Kidney capillary endothelial cell (primary cell): ENCODE results near the gene FGF4.

Experiments used
- DNase-seq: peaks from one replicate; pipeline ENCODE4 v3.0.0-alpha.2; 2018; ENCODE audit warnings: low spot score

The FGF4 gene, protein sequence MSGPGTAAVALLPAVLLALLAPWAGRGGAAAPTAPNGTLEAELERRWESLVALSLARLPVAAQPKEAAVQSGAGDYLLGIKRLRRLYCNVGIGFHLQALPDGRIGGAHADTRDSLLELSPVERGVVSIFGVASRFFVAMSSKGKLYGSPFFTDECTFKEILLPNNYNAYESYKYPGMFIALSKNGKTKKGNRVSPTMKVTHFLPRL

DNA sequence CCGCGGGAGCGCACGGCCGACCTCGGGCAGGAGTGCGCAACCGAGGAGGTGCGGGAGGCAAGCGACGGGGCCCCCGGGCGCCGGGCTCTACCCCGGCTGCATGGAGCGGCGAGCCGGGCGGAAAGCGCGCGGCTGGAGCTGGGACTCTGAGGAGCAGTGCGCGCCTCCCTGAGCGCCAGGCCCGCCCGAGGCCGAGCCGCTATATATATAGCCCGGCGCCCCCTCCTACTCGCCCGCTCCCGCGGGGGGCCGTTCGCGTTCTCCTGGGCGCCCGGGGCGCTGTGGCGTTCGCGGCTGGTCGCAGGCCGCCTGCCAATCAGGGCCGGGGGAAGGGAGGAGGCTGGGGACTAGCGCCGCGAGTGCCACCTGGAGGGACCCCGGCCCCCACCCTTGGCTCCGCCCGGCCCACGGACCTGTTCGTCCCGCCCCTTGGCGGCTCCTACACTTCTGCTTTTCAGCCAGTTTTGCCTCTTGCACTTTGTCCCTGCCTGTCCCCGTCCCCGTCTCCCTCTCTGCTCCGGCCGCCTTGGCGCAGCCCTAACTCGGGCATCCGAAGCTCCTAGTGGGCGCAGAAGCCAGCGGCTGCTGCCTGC is at the start of gene FGF4:
Gene FGF4 (minus strand): TSS at position 179 of the 593 bp plus-strand sequence. CDS start 257 bp downstream, outside the sequence.
- no peak for DNase-seq

DNA sequence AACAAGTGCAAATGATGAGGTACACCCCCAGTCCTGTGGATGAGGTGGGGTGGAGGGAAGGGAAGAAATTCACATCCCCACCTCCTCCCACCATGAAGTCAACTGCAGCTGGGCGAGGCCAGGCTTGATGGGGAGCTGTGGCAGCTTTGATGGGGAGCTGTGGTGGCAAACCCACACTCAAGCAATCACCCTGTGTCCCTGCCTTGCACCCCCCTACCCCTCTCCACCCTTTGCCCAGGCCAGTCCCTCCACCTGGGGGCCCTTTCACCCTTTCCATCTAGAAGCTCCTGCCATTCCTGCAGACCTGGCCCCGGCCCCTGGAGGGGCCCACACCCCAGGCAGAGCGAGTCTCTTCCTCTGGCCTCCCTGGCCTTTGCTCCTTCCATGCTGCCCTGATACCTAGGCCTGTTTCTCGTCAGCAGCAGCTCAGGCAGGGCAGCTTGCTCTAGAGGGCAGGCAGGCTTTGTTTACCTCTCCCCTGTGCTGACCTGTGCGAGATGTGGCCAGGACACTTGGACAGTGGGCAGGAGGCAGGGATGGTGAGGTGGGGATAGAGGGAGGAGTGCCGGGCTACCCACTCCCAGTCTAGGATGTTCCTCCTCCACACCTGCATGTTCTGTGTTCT is 48.6 kb upstream of the FGF4 start:
- DNase-seq = no peak

DNA sequence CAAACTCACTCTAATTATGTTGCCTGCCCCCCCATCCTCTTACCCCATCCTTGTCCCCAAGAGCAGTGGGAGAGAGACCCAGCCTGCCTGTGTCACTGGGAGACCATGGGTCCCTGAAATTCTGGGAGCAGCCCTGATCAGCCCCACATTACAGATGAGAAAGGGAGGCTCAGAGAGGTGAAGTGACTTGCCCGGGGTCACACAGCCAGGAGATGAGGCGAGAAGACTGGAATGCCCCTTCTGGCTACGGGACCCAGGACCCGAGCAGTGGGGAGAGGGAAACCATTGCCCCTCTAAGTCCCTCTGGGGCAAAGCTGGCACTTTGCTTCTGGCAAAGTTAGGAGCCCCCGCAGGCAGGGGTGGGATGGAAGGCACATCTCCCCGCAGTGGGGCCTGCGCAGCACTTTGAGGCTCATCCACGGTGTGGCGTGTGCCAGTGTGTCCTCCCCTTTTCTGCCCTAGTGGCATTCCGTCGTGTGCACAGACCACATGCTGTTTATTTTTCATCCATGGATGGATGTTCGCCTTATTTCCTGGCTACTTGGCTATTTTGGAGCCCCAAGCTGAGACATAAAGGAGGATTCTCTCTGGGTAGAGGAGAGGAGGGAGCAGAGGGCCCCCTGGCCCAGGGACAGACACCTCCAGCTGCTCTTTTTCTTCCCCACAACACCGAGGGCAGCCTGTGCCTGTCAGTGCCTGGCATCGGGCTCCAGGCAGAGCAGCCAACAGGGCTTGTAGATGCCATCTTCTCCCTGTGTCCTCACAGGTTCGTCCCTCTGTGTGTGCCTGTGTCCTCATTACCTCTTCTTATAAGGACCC is 47.7 kb upstream of the FGF4 start:
- no peak for DNase-seq

DNA sequence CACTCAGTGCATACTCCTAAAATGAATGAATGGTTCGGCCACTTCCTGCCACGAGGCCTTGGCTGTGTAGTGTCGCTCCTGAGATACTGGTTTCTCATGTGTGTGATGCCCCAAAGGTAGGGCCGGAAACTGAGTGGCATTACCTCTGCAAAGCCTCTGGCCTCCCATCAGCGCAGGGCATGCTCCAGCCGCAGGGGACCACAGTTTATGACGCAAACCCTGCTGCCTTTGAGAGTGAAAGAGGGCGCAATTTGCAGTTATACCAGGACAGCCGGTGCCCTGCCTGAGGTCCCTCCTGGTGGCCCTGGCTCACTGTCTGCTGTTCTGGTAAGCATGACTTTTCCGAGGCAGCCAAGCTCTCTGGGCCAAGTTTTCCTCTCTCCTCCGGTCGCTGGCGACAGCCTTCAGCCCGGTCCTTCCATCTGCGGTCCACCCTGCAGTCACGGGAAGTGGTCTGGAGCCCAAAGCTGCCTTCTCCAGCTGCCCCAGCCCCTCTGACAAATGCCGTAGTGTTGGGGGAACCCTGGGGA is 46.4 kb upstream of the FGF4 start:
- no peak for DNase-seq

DNA sequence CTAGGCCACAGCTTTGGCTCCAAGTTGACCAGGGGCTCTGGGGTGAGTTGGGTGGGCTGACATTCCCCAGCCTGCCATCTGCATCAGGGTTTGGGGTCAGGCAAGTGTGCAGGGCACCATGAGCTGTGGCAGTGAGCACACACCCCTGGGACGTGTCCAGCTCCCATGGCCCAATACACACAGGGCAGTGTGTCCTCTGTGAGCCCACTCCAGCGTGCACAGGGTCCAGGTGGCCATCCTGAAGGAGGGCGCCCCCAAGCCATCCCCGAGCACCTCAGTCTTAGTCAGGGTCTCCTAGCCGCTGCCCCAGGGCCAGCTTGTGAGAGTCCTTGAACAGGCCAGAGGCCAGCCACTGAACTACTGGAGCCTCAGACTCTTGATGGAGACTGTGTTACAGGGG is 45.3 kb upstream of the FGF4 start:
- no peak for DNase-seq

DNA sequence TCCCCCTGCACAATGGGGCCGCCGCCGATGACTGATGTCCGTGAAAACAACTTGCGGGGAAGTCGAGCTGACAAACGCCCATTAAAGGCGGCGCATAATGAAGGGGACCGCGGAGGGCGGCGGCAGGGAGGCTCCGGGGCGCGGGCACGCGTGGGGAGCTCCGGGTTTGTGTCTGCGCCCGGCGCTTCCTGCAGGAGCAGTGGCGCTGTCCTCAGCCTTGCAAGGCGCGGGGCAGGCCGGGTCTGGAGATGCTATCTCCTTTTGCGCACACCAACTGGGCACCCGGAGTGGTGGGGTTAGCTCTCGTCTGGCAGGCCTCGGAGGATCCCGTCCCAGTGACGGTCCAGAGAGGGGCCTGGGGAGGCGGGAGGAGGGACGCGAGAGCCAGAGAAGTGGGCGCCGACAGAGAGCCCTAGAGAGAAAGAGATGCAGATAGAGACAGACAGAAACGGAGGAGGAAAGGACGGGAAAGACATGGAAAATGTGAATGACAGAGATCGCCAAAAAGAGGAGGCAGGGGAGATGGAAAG is 44.5 kb upstream of the FGF4 start:
- DNase-seq = no peak

DNA sequence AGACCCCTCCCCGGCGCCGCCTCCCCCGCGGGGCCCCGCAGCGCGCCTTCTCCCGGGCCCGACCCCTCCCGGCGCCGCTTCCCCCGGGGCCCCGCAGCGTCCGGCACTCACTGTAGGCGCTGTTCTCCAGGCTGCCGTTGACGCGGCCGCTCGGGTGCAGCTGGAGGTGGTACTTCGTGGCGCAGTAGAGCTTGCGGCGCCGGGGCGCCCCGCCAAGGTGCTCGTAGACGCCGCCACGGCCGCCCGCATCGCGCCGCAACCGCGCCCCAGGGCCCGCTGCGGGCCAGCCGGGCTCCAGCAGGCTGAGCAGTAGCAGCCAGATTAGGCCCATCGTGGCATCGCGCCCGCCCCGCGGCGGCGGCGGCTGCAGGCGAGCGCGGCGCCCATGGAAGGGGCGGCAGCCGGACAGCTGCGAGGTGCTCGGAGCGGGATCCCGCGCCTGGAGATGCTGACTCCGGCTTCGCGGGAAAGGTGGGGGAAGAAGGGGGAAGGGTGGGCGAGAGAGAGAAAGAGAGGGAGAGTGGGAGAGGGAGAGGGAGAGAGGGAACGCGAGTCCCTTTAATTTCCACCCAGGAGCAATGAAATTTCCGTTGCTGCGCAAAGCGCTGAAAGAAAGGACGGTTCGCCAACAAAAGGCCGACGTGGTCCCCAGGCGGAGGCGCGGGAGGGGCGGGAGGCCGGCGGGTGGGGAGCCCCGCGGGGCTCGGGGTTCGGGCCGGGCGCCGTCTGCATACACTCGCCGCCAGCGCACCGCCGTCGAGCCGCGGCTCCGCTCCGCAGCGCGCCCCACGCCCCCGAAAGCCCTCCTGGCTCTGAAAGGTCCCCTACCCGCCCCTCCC is 43.7 kb upstream of the FGF4 start, which contains the start of gene FGF3:
Gene FGF3 (minus strand): TSS at position 814 of the 839 bp plus-strand sequence. CDS start 483 bp downstream, at position 331.
- no peak for DNase-seq

DNA sequence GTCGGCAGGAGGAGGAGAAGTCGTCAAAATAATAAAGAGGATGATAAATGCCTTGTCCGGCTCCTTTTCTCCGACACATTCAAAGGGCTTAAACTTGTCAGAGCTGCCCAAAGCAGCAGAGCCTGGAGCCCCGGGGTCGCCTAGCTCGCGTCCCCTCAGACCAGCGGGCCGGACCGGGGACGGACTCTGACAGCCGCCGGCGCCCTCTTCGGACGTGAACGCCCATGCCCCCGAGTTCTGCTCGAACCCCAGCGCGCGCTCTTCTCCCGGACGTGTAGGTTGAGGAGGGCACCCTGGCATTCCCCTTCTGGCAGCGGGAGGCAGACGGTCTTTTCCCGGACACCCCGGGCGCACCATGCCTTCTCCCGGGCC is 43.1 kb upstream of the FGF4 start:
- no peak for DNase-seq

DNA sequence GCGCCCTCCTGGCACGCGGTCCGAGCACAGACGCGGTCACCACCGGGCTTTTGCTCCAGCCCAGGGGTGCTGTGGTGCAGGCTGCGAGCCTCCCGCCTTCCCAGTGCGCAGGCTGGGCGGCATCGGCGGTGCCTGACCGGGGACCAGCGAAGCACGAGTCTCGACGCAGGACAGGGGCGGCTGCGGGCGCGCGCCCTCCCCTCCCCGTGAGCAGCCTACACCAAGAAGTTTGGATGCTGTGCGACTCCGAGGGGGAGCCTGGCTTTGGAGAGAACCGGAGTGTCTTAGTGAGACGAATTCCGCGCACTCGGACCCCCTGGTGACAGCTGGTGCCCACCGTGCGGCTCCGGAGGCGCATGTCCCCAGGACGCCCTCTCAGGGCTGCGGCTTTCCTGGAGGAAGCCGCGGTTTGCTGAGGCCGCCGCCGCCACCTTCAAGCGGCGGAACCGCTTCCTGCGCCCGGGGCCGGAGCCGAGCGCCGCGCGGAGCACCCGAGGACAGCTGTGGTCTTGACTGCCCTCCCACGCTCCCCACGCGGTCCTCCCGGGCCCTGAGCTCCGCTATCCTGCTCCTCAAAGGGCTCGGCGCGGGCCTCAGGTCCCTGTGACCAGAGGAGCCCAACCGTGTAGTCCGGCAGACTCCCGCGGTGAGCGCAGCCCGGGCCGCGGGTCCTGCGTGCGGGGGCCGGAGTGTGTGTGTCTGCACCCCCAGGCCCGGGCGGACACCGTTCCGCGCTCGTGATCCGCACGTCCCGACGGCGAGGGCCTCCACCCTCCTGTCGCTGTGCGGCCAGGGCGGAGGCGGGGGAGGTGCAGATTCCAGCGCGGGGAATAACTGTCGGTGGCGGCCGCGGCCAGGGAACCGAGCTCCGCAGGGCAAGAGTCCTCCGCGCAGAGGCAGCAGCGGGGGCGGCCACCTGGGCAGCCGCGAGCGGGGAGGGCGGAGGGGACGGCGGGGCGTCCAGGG is 42.4 kb upstream of the FGF4 start:
- peak; percentile 14 for DNase-seq

DNA sequence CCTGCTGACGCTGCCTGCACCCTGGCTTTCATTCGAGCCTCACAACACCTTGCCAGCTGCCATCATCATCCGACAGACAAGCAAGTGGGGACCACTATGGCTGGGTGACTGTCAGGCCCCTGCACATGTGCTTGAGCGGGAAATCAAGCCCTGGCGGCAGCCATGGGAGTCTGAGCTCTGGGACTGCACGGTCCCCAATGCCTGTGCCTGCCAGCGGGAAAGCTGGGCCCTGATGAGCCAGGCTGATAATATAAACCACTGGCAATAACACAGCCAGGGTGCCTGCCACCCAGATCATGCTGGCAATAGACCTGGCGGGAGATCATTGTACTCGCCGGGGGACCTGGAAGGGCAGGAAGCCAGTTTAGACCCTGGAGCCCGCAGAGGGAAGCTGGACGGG is 41.5 kb upstream of the FGF4 start:
- DNase-seq = no peak

DNA sequence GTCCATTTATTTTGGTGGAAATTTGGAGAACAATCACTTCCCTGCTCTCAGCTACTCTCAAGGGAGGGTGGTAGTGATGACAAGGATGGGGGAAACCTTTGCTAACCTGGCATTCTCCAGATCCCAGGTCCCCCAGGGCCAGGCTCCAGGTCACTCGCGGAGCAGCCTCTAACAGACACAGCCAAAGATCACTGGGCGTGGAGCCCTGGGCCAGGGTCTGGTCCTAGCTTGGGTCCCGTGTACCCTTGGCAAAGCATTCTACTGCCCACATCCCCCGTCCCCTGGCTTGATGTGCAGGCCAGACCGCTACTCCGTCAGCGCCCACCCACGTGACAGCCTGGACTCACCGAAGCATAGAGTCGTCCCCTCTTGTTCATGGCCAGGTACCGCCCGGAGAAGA is 40.8 kb upstream of the FGF4 start:
- no peak for DNase-seq

DNA sequence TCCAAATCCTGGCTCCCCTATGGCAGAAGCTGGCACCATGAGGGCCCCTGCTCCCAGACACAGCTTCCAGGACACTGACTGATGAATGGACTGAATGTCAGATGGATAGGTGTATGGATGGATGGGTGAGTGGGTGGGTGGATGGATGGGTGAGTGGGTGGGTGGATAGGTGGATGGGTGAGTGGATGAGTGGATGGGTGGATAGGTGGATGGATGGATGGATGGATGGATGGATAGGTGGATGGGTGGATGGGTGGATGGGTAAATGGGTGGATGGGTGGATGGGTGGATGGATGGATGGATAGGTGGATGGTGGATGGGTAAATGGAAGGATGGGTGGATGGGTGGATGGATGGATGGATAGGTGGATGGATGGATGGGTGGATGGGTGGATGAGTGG is 39.8 kb upstream of the FGF4 start:
- DNase-seq = no peak

DNA sequence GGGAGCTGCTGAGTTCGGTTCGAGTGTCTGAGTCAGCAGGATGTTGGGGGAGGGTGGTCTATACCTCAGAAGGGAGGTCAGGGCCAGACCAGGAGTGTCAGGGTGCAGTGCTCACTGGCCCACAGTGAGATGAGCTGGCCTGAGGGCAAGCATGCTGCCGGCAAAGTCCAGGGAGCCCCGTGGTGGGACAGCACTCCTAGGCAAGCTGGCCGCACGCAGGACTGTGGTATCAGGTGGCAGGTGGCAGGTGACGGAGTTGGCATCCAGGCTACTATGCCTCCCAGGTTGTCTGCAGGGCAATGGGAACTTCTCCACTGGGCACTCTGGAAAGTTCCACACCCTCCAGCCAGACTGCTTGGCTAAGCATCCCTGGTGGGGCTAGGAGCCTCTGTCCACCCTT is 39.3 kb upstream of the FGF4 start:
- DNase-seq = no peak

DNA sequence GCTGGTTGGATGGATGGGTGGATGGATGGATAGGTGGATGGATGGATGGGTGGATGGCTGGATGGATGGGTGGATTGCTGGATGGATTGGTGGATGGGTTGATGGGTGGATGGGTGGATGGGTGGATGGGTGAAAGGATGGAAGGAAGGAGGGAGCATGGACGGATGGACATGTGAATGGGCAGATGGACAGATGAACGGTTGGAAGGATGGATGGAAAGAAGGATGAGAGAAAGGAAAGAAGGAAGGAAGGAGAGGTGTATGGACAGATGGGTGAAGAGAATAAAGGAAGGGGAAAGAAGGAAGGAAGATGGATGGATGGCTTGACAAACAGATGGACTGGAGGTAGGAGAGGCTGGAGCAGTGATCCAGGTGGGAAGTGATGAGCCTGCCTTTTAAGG is 38.7 kb upstream of the FGF4 start:
- DNase-seq = no peak

DNA sequence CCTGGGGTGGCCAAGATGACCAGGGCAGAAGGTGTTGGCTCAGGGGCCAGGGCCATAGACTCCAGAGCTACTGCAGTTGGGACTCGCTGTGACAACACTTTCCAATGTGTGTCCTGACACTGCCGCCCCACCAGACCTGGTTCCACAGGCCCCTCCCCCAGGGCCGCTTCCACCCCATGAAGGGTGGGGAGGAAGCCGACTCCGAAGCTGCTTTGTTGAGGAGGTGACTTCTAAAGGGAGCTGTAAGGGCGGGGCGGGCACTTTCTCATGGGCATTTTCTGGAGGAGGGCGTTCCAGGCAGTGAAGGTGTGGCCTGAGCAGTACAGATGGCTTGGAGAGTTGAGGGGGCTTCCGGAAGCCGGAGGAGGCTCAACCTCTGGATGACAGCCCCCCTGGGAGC is 37.8 kb upstream of the FGF4 start:
- DNase-seq = no peak

DNA sequence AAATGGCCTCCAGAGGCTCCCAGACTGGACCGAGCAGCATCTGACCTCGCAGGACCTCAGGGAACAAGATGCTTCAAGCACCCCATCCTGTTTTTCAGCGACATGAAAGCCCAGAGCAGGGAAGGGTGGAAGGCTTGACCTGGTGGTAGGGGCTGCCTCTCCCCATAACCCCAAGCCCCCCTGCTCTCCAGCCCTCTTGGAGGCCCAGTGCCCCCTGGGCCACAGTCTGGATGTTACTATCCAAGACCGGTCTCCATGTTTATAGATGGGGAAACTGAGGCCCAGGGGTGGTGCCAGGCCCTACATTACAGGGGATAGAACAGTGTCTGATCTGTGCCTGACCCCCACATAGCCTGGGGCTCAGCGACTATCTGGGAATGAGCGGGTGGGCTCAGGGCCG is 37.1 kb upstream of the FGF4 start:
- no peak for DNase-seq

DNA sequence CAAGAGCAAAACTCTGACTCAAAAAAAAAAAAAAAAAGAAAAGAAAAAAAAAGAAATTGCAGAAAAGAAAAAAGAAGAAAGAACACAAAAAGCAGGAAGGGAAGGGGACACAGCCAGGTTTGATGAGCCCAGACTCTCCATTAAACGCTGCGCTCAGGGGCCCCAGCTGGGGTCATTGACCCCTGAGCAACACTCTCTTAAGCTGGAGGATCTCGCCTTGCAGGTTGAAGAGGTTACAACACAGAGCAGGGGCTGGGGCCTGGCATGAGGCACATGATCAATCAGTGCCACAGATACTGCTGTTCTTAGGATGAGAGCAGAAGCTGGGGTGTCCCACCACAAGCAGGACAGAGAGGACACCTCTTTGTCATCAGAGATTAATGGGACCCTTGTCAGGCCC is 36.3 kb upstream of the FGF4 start:
- no peak for DNase-seq

DNA sequence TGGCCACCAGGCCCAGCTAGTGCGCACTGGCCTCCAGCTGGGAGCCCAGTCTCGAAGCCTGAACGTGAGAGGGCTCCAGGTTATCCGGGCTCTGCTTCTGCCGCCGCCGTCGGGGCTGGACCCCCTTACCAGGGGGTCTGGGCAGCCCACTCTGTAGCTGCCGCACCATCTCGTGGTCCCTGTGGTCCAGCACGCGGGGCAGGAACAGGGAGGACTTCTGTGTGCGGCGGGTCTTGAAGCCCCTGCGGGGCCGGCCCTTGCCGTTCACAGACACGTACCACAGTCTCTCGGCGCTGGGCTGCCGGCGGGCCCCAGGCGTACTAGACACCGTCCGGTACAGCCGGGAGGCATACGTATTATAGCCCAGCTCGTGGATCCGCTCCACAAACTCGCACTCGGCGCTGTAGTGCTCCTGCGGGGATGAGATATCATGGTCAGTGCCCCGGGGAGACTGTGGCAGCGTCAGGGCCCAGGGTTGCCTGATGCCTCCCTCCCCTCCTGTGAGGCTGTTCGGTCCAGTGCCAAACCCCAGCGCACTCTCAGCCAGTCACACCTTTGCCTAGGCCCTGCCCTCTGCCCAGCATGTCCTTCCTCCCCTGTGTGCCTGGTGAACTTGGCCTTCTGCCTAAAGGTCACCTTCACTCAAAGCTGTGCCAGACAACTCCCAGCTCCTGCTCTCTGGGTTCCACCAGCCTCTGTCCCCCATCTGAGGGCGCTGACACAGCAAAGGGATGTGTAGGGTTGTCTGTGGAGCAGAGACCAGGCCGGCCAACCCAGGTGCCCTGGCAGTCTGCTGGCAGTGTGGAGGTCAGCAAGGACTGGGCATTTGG is 35.4 kb upstream of the FGF4 start:
- no peak for DNase-seq

DNA sequence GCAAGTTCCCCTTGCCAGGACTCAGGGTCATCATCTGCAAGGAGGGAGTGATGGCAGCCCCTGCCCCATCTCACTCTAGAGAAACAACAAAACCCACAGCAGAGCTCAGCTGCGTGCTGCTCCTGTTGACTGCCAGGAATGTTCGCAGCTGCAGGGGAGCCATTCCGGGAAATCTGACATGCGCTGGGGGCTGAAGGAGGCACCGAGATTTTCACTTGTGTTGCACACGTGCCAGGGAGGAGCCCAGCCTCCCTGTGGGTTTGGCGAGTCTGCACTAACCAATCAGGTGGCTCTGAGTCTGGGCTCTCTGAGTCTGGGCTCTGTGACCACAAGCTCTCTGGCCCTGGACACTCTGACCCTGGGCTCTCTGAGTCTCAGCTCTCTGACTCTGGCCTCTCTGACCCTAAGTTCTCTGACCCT is 33.5 kb upstream of the FGF4 start:
- no peak for DNase-seq
